Progenitor cell of endocrine pancreas (in vitro differentiated cells): ENCODE measurements around the gene ADPGK. TPM values are rescaled to one million over a fixed set of nuclear protein-coding genes. Genes with fewer than 3 reads are reported as not detected.

Source experiments
- DNase-seq: peaks from one replicate; pipeline ENCODE4 v3.0.0; 2021; ENCODE audit warnings: low spot score; ENCODE audit not compliant: unreplicated experiment
- H3K27ac Mint-ChIP-seq: 2 replicates; pipeline ENCODE4 v1.8.0; 2021; ENCODE audit warnings: mild to moderate bottlenecking, moderate library complexity, mixed read lengths
- H3K27me3 Mint-ChIP-seq: 2 replicates; pipeline ENCODE4 v1.8.0; 2021; ENCODE audit warnings: mixed read lengths
- H3K36me3 Mint-ChIP-seq: 2 replicates; pipeline ENCODE4 v1.8.0; 2022; ENCODE audit warnings: mixed read lengths; ENCODE audit not compliant: insufficient read depth
- H3K4me1 Mint-ChIP-seq: 2 replicates; pipeline ENCODE4 v1.8.0; 2021; ENCODE audit warnings: low read depth, mixed read lengths
- H3K4me3 Mint-ChIP-seq: 2 replicates; pipeline ENCODE4 v1.8.0; 2021; ENCODE audit warnings: low read depth, mild to moderate bottlenecking, moderate library complexity, mixed read lengths
- H3K9me3 Mint-ChIP-seq: 2 replicates; pipeline ENCODE4 v1.8.0; 2021; ENCODE audit warnings: low read depth, mixed read lengths
- total RNA-seq: library from RNA; stranded (reverse); gene quantifications from 2 replicates; pipeline ENCODE4 v1.2.1, GENCODE V29; 2021
- TF ChIP-seq, protein P1 (sequence below): fragments of 200-600 bp; sonication (generic); IDR thresholded peaks from one replicate; pipeline ENCODE4 v1.5.0; 2021; ENCODE audit warnings: antibody characterized with exemption, mild to moderate bottlenecking; ENCODE audit not compliant: unreplicated experiment

ADPGK gene
- total RNA-seq, 1 donor from 2014 or later, result 52.6 TPM

DNA sequence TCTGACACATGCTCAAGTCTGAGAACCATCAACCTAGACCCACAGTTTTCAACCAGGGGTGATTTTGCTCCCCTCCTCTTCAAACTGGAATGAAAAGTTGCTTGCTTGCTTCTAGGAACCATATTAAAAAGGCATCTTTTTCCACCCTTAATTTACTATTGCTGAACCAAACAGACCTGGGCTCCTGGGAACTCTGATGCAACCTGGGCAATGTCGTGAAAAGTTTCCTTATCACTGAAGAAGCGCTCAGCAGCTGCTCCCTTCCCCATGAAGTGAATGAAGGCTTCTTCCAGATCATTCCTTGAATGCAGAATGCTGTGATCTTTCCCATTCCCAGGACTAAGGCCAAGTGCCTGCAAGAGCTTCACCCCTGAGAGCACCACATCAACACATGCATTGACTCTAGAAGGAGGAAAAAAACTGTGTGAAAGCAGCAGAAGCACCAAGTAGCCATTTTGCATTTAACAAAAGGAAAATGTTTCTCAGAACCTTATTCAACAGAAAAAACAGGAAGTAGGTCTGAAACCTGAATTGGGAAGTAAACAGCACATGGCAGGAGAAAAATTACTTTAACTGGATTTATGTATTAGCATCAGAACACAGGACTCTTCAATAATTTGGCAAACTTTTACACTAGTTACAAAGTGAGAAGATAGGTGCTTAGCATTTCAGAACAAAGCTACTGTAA, 8.7 kb downstream of the ADPGK start:
- no peak overlapping the region for H3K27ac Mint-ChIP-seq
- no peaks in the 10 kb centered on the region for H3K27me3 Mint-ChIP-seq

DNA sequence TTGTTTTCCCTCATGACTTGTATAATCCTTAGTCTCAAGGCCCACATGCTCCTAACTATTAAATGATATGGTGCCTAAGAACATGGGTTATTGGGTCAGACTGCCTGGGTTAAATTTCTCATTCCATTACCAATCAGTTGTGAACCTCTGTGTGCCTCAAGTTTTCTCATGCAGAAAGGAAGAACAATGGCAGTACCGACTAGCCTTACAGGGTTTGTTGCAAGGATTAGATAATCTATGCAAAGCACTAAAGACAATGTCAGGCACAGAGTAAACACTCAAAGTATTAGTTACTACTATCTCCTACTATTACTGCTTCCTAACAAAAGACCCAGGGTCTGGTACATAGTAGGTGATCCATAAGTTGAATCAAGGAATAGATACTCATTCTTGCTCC, 12.2 kb downstream of the ADPGK start:
- Mint-ChIP-seq H3K27ac (no peak overlapping the region), H3K27me3 (no peaks in the 10 kb centered on the region), H3K4me1 (no peaks in the 10 kb centered on the region), H3K36me3 (peaks cover 42% of the 10 kb centered on the region), H3K9me3 (peaks cover 15% of the 10 kb centered on the region), H3K4me3 (no peak overlapping the region)
- no peak for DNase-seq
- TF ChIP-seq, protein P1, sequence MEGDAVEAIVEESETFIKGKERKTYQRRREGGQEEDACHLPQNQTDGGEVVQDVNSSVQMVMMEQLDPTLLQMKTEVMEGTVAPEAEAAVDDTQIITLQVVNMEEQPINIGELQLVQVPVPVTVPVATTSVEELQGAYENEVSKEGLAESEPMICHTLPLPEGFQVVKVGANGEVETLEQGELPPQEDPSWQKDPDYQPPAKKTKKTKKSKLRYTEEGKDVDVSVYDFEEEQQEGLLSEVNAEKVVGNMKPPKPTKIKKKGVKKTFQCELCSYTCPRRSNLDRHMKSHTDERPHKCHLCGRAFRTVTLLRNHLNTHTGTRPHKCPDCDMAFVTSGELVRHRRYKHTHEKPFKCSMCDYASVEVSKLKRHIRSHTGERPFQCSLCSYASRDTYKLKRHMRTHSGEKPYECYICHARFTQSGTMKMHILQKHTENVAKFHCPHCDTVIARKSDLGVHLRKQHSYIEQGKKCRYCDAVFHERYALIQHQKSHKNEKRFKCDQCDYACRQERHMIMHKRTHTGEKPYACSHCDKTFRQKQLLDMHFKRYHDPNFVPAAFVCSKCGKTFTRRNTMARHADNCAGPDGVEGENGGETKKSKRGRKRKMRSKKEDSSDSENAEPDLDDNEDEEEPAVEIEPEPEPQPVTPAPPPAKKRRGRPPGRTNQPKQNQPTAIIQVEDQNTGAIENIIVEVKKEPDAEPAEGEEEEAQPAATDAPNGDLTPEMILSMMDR, result no peak

More for the DNA sequence above, 8.7 kb downstream of the ADPGK start:
- DNase-seq, result no peak
- Mint-ChIP-seq H3K36me3 (peaks cover 14% of the 10 kb centered on the region), H3K9me3 (no peaks in the 10 kb centered on the region), H3K4me1 (no peaks in the 10 kb centered on the region), H3K4me3 (no peak overlapping the region)
- TF ChIP-seq, protein P1, result no peak

DNA sequence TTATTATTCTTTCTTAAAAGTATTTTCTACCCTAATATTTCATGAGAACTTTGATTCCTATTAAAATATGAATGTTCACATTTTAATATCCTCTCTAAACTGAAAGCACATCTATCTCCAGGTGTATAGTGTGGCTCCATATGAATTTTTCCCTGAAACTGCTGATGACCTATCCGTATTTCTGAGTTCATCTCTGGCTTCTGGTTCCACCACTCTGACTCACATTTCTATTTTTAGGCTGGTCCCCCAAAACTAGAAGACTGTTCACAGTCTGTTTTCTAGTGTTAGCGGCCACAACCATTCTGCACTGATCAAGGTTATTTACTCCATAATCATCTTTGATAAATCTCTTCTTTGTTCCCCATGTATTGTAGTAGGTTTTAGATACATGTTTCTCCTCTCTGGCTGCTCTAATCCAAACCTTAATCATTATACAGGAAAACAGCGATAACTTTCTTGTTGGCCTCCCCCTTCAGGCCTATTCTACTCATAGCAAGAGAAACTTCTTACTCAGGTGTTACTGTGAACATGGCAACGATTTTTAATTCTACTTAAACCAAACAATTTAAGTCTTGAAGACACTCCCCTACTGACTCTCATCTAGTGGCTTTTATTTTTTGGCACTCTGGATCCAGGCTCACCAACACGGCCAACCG, 12.8 kb downstream of the ADPGK start:
- Mint-ChIP-seq H3K4me1 (no peaks in the 10 kb centered on the region), H3K9me3 (peaks cover 15% of the 10 kb centered on the region), H3K36me3 (peaks cover 44% of the 10 kb centered on the region), H3K27ac (no peak overlapping the region), H3K4me3 (no peak overlapping the region), H3K27me3 (no peaks in the 10 kb centered on the region)
- TF ChIP-seq, protein P1, result peak; percentile 28
- DNase-seq, result no peak

DNA sequence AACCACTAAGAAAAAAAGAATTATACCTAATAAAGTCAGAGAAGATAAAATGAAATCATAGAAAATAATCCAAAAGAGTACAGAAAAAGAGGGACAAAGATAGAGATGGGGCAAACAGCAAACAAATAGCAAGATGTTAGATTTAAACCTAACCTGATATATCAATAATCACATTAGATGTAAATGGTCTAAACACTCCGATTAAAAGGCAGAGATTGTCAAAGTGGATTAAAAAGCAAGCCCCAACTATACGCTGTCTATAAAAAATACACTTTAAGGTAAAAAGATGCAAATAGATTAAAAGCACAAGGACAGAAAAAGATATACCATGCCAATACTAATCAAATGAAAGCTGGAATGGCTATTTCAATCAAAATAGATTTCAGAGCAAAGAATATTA, 16.8 kb downstream of the ADPGK start:
- Mint-ChIP-seq H3K27ac (no peak overlapping the region), H3K36me3 (peaks cover 49% of the 10 kb centered on the region), H3K9me3 (peaks cover 15% of the 10 kb centered on the region), H3K4me1 (no peaks in the 10 kb centered on the region), H3K4me3 (no peak overlapping the region), H3K27me3 (no peaks in the 10 kb centered on the region)
- TF ChIP-seq, protein P1, result no peak
- no peak for DNase-seq

DNA sequence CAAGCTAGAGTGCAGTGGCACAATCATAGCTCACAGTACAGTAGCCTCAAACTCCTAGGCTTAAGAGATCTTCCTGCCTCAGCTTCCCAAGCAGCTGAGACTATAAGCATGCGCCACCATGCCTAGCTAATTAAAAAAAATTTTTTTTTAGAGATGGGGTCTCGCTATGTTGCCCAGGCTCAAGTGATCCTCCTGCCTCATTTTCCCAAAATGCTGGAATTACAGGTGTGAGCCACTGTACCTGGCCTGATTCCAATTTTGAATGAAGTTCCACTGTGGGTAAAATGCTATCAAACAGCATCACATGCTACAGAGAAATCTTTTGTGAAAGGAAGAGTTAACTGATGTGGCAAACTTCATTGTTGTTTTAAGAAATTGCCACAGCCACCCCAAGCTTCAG, 17.5 kb downstream of the ADPGK start:
- H3K4me3 Mint-ChIP-seq, result no peak overlapping the region
- H3K27me3 Mint-ChIP-seq, result no peaks in the 10 kb centered on the region
- no peak for DNase-seq
- H3K9me3 Mint-ChIP-seq, result peaks cover 15% of the 10 kb centered on the region
- peaks cover 47% of the 10 kb centered on the region for H3K36me3 Mint-ChIP-seq
- TF ChIP-seq, protein P1, result no peak
- no peaks in the 10 kb centered on the region for H3K4me1 Mint-ChIP-seq
- no peak overlapping the region for H3K27ac Mint-ChIP-seq
